Tibial artery (tissue), 4 donors: ENCODE measurements around the gene PMF1.
A peak's percentile ranks its signal among the peaks of the same experiment; 100 is the strongest.

Experiments used
- DNase-seq, 2 donors: peaks; one replicate each; pipeline ENCODE4 v3.0.0-alpha.2; 2019
- H3K27ac ChIP-seq, 2 donors: fragments of 200-600 bp; sonication (generic) in 1 of 2; 1 replicate in 1 of 2; 2 replicates in 1 of 2; pipeline ENCODE4 v1.5.1; 2018 to 2019; ENCODE audit warnings: mild to moderate bottlenecking in 1 of 2
- H3K27me3 ChIP-seq, 2 donors: fragments of 200-600 bp; sonication (generic) in 1 of 2; one replicate each; pipeline versions ENCODE4 v1.5.1 to v1.6.0; 2016 to 2019
- H3K36me3 ChIP-seq, 3 donors: fragments of 200-600 bp; sonication (generic) in 2 of 3; one replicate each; pipeline ENCODE4 v1.5.1; 2016 to 2019; ENCODE audit warnings: mild to moderate bottlenecking in 2 of 3
- H3K4me1 ChIP-seq, 4 donors: fragments of 200-600 bp; sonication (generic) in 2 of 4; 1 replicate in 3 of 4; 2 replicates in 1 of 4; pipeline ENCODE4 v1.5.1; 2016 to 2019
- H3K4me3 ChIP-seq, 2 donors: fragments of 200-600 bp; sonication (generic) in 1 of 2; 1 replicate in 1 of 2; 2 replicates in 1 of 2; pipeline ENCODE4 v1.5.1; 2018 to 2019; ENCODE audit warnings: mild to moderate bottlenecking in 2 of 2
- H3K9me3 ChIP-seq, 3 donors: fragments of 200-600 bp; sonication (generic) in 1 of 3; one replicate each; pipeline ENCODE4 v1.5.1; 2016 to 2019
- intact Hi-C: fragments of 100-400 bp; cut with DNase I; formaldehyde crosslinking; loops from one replicate; pipeline ENCODE4 v1.15.0; 2023; ENCODE audit warnings: low total_unique reads
- TF ChIP-seq, protein P1 (sequence below), 2 experiments: fragments of 200-600 bp in 1 of 2; fragments of 450-650 bp in 1 of 2; IDR thresholded peaks; one replicate each; pipeline ENCODE4 v1.5.1; 2017 to 2019; ENCODE audit warnings: antibody characterized with exemption in 2 of 2, mild to moderate bottlenecking in 1 of 2, moderate library complexity in 1 of 2

PMF1 gene

GRCh38 chr1:156284112-156284511 is 71.3 kb downstream of the PMF1 start, which contains the start of gene TMEM79:
Gene TMEM79, plus strand, starts transcription at chr1:156284325. Its CDS starts 902 bp downstream, at chr1:156285227.
- intact Hi-C loops: loop anchor here (2.0 kb wide), 1 partner anchor 57 kb away; no protein-coding TSS in a partner anchor
- DNase-seq: no peak
- Histone ChIP-seq H3K27me3 (no peaks in the 10 kb centered on the region), H3K27ac (peak within 1 kb of the TSS; percentile 84 to 90), H3K4me3 (peak within 1 kb of the TSS; percentile 77 to 94), H3K9me3 (no peaks in the 10 kb centered on the region), H3K4me1 (peaks cover 0 to 52% (median 22%) of the 10 kb centered on the region in 4 donors), H3K36me3 (peaks cover 0 to 22% (median 9%) of the 10 kb centered on the region in 3 donors)
- TF ChIP-seq, protein P1, sequence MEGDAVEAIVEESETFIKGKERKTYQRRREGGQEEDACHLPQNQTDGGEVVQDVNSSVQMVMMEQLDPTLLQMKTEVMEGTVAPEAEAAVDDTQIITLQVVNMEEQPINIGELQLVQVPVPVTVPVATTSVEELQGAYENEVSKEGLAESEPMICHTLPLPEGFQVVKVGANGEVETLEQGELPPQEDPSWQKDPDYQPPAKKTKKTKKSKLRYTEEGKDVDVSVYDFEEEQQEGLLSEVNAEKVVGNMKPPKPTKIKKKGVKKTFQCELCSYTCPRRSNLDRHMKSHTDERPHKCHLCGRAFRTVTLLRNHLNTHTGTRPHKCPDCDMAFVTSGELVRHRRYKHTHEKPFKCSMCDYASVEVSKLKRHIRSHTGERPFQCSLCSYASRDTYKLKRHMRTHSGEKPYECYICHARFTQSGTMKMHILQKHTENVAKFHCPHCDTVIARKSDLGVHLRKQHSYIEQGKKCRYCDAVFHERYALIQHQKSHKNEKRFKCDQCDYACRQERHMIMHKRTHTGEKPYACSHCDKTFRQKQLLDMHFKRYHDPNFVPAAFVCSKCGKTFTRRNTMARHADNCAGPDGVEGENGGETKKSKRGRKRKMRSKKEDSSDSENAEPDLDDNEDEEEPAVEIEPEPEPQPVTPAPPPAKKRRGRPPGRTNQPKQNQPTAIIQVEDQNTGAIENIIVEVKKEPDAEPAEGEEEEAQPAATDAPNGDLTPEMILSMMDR (IDR thresholded peaks at IDR 0.05): no peak

DNA sequence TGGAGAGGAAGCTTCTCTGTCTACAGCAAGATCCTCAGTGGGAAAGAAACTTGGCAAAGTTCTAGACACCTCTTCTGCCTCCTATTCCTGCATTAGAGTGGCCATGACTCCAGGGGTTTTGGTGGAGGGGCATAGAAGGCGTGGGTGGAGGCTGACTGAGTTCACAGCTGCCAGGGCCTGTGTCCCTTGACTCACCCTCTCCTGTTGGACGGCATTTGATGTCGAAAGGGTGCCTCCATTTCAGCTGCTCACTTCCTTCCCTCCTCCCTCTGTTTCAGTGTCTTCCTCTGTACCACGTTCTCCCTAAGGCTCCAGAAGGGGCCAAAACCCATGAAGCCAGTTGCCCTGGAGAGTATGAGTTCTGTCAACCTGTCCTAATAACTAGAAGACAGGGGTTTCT is 72.0 kb downstream of the PMF1 start:
- Histone ChIP-seq H3K27ac (no peak overlapping the region), H3K4me3 (no peak overlapping the region), H3K27me3 (no peaks in the 10 kb centered on the region), H3K9me3 (no peaks in the 10 kb centered on the region), H3K36me3 (peaks cover 0 to 20% (median 12%) of the 10 kb centered on the region in 3 donors), H3K4me1 (peaks cover 0 to 50% (median 22%) of the 10 kb centered on the region in 4 donors)
- intact Hi-C loops: loop anchor here (2.0 kb wide), 1 partner anchor 56 kb away; no protein-coding TSS in a partner anchor
- TF ChIP-seq, protein P1 (IDR thresholded peaks at IDR 0.05): no peak
- DNase-seq: no peak

GRCh38 chr1:156285437-156285836 is 72.6 kb downstream of the PMF1 start:
- Histone ChIP-seq H3K4me1 (peaks cover 0 to 45% (median 22%) of the 10 kb centered on the region in 4 donors), H3K36me3 (peaks cover 0 to 20% (median 13%) of the 10 kb centered on the region in 3 donors), H3K4me3 (no peak overlapping the region), H3K27me3 (no peaks in the 10 kb centered on the region), H3K9me3 (no peaks in the 10 kb centered on the region), H3K27ac (no peak overlapping the region)
- intact Hi-C loops: loop anchor here (2.0 kb wide), 1 partner anchor 55 kb away; no protein-coding TSS in a partner anchor
- TF ChIP-seq, protein P1 (IDR thresholded peaks at IDR 0.05): no peak
- DNase-seq: no peak

GRCh38 chr1:156286061-156286460 is 73.3 kb downstream of the PMF1 start:
- DNase-seq: no peak
- H3K27me3 ChIP-seq: no peaks in the 10 kb centered on the region
- peaks cover 0 to 20% (median 13%) of the 10 kb centered on the region in 3 donors for H3K36me3 ChIP-seq
- no peak overlapping the region for H3K27ac ChIP-seq
- peaks cover 0 to 44% (median 21%) of the 10 kb centered on the region in 4 donors for H3K4me1 ChIP-seq
- no peak overlapping the region for H3K4me3 ChIP-seq
- H3K9me3 ChIP-seq: no peaks in the 10 kb centered on the region
- TF ChIP-seq, protein P1 (IDR thresholded peaks at IDR 0.05): no peak
- intact Hi-C loops: no loop called here
